Hepatocyte (in vitro differentiated cells): Measurements from ENCODE around the gene DEFB114. TPM values are rescaled to one million over a fixed set of nuclear protein-coding genes. Genes with fewer than 3 reads are reported as not detected.

Source experiments
- DNase-seq: peaks from one replicate; pipeline ENCODE4 v3.0.0-alpha.2; 2016; ENCODE audit warnings: low spot score
- H2AFZ ChIP-seq: fragments of 200-600 bp; sonication (generic); 2 replicates; pipeline ENCODE4 v1.6.0; 2016; ENCODE audit warnings: antibody characterized with exemption, mild to moderate bottlenecking
- H3K27ac ChIP-seq: fragments of 200-600 bp; sonication (generic); 2 replicates; pipeline ENCODE4 v1.5.1; 2016; ENCODE audit warnings: mild to moderate bottlenecking
- H3K27me3 ChIP-seq: fragments of 200-600 bp; sonication (generic); 2 replicates; pipeline ENCODE4 v1.6.1; 2016
- H3K36me3 ChIP-seq: fragments of 200-600 bp; sonication (generic); replicated peaks from 2 replicates; pipeline ENCODE4 v1.5.1; 2016; ENCODE audit warnings: low read depth; ENCODE audit not compliant: insufficient read depth
- H3K4me1 ChIP-seq: fragments of 200-600 bp; sonication (generic); 2 replicates; pipeline ENCODE4 v1.5.1; 2016; ENCODE audit warnings: mild to moderate bottlenecking, moderate library complexity; ENCODE audit not compliant: insufficient read depth
- H3K4me2 ChIP-seq: fragments of 200-600 bp; sonication (generic); 2 replicates; pipeline ENCODE4 v1.6.0; 2016
- H3K4me3 ChIP-seq: fragments of 200-600 bp; sonication (generic); 2 replicates; pipeline ENCODE4 v1.5.1; 2016; ENCODE audit warnings: mild to moderate bottlenecking
- H3K79me2 ChIP-seq: fragments of 200-600 bp; sonication (generic); 2 replicates; pipeline ENCODE4 v1.6.0; 2017; ENCODE audit warnings: mild to moderate bottlenecking
- H3K9me2 ChIP-seq: fragments of 200-600 bp; sonication (generic); replicated peaks from 2 replicates; pipeline ENCODE4 v1.6.0; 2017; ENCODE audit warnings: mild to moderate bottlenecking; ENCODE audit not compliant: insufficient read depth
- H3K9me3 ChIP-seq: fragments of 200-600 bp; sonication (generic); 2 replicates; pipeline ENCODE4 v1.5.1; 2016; ENCODE audit warnings: low read depth, mild to moderate bottlenecking
- H4K20me1 ChIP-seq: fragments of 200-600 bp; sonication (generic); 2 replicates; pipeline ENCODE4 v1.6.0; 2016; ENCODE audit warnings: mild to moderate bottlenecking; ENCODE audit not compliant: insufficient read depth, poor library complexity, severe bottlenecking
- EZH2 ChIP-seq: fragments of 200-600 bp; sonication (generic); IDR thresholded peaks from 2 replicates; pipeline ENCODE4 v1.6.1; 2016; ENCODE audit warnings: antibody characterized with exemption, mild to moderate bottlenecking, borderline replicate concordance
- EZH2phosphoT487 ChIP-seq: fragments of 200-600 bp; sonication (generic); IDR thresholded peaks from one replicate; pipeline ENCODE4 v1.6.1; 2018; ENCODE audit warnings: antibody characterized with exemption, mild to moderate bottlenecking, low read depth, moderate library complexity; ENCODE audit not compliant: unreplicated experiment, severe bottlenecking
- WGBS: methylation state at CpG from one replicate; pipeline ENCODE4 v1.1.6; 2016; ENCODE audit warnings: low lambda C conversion rate; ENCODE audit errors: missing lambda C conversion rate; 5-methylcytosine and 5-hydroxymethylcytosine counted together
- polyA plus RNA-seq: library from polyadenylated mRNA; unstranded; fragments of >200 nt; fragmentation: Nextera tagmentation; extraction: Ambion mirVana; gene quantifications from 2 replicates; pipeline ENCODE4 v1.2.1, GENCODE V29; 2016
- total RNA-seq: library from RNA; depleted of rRNA; stranded (reverse); fragments of >200 nt; gene quantifications from 2 replicates; pipeline ENCODE4 v1.2.3, GENCODE V29; 2014
- TF ChIP-seq, protein P1 (sequence below): fragments of 200-600 bp; sonication (generic); IDR thresholded peaks from 2 replicates; pipeline ENCODE4 v1.5.1; 2016; ENCODE audit warnings: antibody characterized with exemption, mild to moderate bottlenecking; ENCODE audit not compliant: poor library complexity

The DEFB114 gene
- total and polyA plus RNA-seq, 2 experiments from 2014 or later, result not detected

DNA sequence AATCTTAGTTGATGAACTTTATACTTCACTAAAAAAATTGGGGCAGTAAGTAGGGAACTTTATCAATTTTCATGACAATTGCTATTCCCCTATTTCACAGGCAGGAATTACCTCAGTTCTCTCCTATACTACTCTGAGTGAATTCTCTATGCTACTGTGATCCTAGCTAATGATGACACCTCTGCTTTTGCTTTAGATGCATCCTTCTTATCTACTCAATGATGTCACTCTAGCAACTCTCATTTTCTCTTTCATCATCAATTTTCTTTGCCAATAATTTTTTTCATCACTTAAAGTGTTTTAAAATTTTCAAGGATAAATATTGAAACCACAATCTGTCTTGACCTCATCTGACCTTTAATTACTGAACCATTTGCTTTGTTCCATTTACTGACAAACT, 8.1 kb downstream of the DEFB114 start:
- no peaks in the 10 kb centered on the region for H3K36me3 ChIP-seq
- DNase-seq, result no peak
- TF ChIP-seq, protein P1, sequence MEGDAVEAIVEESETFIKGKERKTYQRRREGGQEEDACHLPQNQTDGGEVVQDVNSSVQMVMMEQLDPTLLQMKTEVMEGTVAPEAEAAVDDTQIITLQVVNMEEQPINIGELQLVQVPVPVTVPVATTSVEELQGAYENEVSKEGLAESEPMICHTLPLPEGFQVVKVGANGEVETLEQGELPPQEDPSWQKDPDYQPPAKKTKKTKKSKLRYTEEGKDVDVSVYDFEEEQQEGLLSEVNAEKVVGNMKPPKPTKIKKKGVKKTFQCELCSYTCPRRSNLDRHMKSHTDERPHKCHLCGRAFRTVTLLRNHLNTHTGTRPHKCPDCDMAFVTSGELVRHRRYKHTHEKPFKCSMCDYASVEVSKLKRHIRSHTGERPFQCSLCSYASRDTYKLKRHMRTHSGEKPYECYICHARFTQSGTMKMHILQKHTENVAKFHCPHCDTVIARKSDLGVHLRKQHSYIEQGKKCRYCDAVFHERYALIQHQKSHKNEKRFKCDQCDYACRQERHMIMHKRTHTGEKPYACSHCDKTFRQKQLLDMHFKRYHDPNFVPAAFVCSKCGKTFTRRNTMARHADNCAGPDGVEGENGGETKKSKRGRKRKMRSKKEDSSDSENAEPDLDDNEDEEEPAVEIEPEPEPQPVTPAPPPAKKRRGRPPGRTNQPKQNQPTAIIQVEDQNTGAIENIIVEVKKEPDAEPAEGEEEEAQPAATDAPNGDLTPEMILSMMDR, result no peak
- no peak for TF ChIP-seq EZH2
- TF ChIP-seq EZH2phosphoT487, result no peak
- H3K4me1 ChIP-seq, result no peaks in the 10 kb centered on the region
- no peaks in the 10 kb centered on the region for H3K9me3 ChIP-seq
- H3K79me2 ChIP-seq, result no peaks in the 10 kb centered on the region
- H3K27me3 ChIP-seq, result no peaks in the 10 kb centered on the region
- no peak overlapping the region for H3K27ac ChIP-seq
- H4K20me1 ChIP-seq, result no peaks in the 10 kb centered on the region
- H3K4me2 ChIP-seq, result no peak overlapping the region
- no peak overlapping the region for H3K4me3 ChIP-seq
- H2AFZ ChIP-seq, result no peak overlapping the region
- no peaks in the 10 kb centered on the region for H3K9me2 ChIP-seq

DNA sequence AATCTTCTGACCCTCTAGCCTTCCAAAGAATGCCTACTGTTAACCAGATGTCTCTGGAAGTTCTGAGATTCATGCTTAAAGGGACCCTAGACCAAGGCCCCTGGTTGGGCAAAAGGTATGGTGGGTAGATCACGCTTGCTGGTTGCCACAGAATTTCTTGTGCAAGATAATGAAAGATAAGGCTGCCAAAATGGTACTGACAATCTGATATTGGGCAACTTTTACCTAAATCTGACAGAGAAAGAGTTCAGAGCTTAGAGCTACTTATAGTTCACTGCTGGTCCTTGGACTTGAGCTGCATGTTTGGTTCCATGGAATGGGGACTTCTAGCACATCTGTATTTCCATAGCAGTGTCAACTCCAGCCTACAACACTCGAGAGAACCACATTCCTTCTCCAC, 12.0 kb downstream of the DEFB114 start:
- Histone ChIP-seq H3K4me2 (no peak overlapping the region), H3K4me1 (no peaks in the 10 kb centered on the region), H3K9me3 (no peaks in the 10 kb centered on the region), H3K27ac (no peak overlapping the region), H3K36me3 (no peaks in the 10 kb centered on the region), H2AFZ (no peak overlapping the region), H3K9me2 (no peaks in the 10 kb centered on the region), H3K4me3 (no peak overlapping the region), H3K79me2 (no peaks in the 10 kb centered on the region), H4K20me1 (no peaks in the 10 kb centered on the region), H3K27me3 (no peaks in the 10 kb centered on the region)
- DNase-seq, result no peak
- 76% methylated on average over 2 of the region's 2 CpGs for WGBS
- TF ChIP-seq, protein P1, result no peak
- TF ChIP-seq EZH2 (no peak), EZH2phosphoT487 (no peak)

DNA sequence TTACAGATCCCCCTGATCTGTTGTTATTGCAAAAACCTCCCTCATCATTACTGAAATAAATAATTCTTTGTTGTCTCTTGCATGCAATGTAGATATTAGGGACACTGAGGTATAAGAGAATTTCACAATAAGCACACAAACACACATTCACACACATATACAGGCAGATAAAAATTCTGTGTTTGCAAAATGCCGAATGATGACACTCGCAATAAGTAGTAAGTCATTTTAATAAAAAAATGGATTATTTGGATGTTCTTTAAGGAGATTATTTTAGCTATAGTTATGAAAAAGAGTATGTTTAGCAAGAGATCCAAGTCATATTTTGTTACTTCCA, 13.6 kb downstream of the DEFB114 start:
- Histone ChIP-seq H3K4me3 (no peak overlapping the region), H3K9me3 (no peaks in the 10 kb centered on the region), H3K79me2 (no peaks in the 10 kb centered on the region), H3K4me2 (peak overlapping the region; percentile 66), H3K4me1 (no peaks in the 10 kb centered on the region), H3K9me2 (no peaks in the 10 kb centered on the region), H4K20me1 (no peaks in the 10 kb centered on the region), H3K27ac (no peak overlapping the region), H2AFZ (peak overlapping the region; percentile 22), H3K36me3 (no peaks in the 10 kb centered on the region), H3K27me3 (no peaks in the 10 kb centered on the region)
- 87% methylated on average over 2 of the region's 2 CpGs for WGBS
- no peak for DNase-seq
- TF ChIP-seq, protein P1, result no peak
- no peak for TF ChIP-seq EZH2
- no peak for TF ChIP-seq EZH2phosphoT487

GRCh38 chr6:49949062-49949461, 14.9 kb downstream of the DEFB114 start:
- H3K4me3 ChIP-seq, result no peak overlapping the region
- WGBS, result 78% methylated on average over 4 of the region's 4 CpGs

More at GRCh38 chr6:49949062-49949461, 14.9 kb downstream of the DEFB114 start:
- H4K20me1 ChIP-seq, result no peaks in the 10 kb centered on the region
- no peaks in the 10 kb centered on the region for H3K79me2 ChIP-seq
- H3K9me3 ChIP-seq, result no peaks in the 10 kb centered on the region
- no peaks in the 10 kb centered on the region for H3K9me2 ChIP-seq
- no peaks in the 10 kb centered on the region for H3K27me3 ChIP-seq
- peak overlapping the region; percentile 66 for H3K4me2 ChIP-seq
- no peaks in the 10 kb centered on the region for H3K4me1 ChIP-seq
- H2AFZ ChIP-seq, result no peak overlapping the region
- H3K27ac ChIP-seq, result no peak overlapping the region
- H3K36me3 ChIP-seq, result no peaks in the 10 kb centered on the region
- TF ChIP-seq, protein P1, result no peak
- TF ChIP-seq EZH2 (no peak), EZH2phosphoT487 (no peak)
- no peak for DNase-seq
